Glutamatergic neuron (in vitro differentiated cells): ENCODE data around the gene SEC11C. TPM values are rescaled to one million over a fixed set of nuclear protein-coding genes. Genes with fewer than 3 reads are reported as not detected.

ENCODE experiments used
- DNase-seq: peaks from one replicate; pipeline ENCODE4 v3.0.0; 2022
- H3K27ac Mint-ChIP-seq: one replicate; pipeline ENCODE4 v1.8.0; 2020; ENCODE audit warnings: mild to moderate bottlenecking, mixed read lengths, inconsistent platforms; ENCODE audit not compliant: unreplicated experiment
- H3K27me3 Mint-ChIP-seq: one replicate; pipeline ENCODE4 v1.8.0; 2020; ENCODE audit warnings: mild to moderate bottlenecking, moderate library complexity, mixed read lengths, inconsistent platforms; ENCODE audit not compliant: unreplicated experiment
- H3K36me3 Mint-ChIP-seq: one replicate; pipeline ENCODE4 v1.8.0; 2020; ENCODE audit warnings: mild to moderate bottlenecking, mixed read lengths, inconsistent platforms; ENCODE audit not compliant: unreplicated experiment
- H3K4me1 Mint-ChIP-seq: one replicate; pipeline ENCODE4 v1.8.0; 2020; ENCODE audit warnings: mild to moderate bottlenecking, low read depth, mixed read lengths, inconsistent platforms; ENCODE audit not compliant: unreplicated experiment
- H3K4me3 Mint-ChIP-seq: one replicate; pipeline ENCODE4 v1.8.0; 2020; ENCODE audit warnings: mild to moderate bottlenecking, mixed read lengths, inconsistent platforms; ENCODE audit not compliant: unreplicated experiment
- H3K9me3 Mint-ChIP-seq: one replicate; pipeline ENCODE4 v1.8.0; 2020; ENCODE audit warnings: mild to moderate bottlenecking, moderate library complexity, mixed read lengths, inconsistent platforms; ENCODE audit not compliant: unreplicated experiment
- total RNA-seq: library from RNA; stranded (reverse); fragmentation: NEBNext Ultra II Directional; extraction: Animal tissue kit (Norgen Biotek cat#: 25700); gene quantifications from one replicate; pipeline ENCODE4 v1.2.1, GENCODE V29; 2021; ENCODE audit not compliant: unreplicated experiment
- TF ChIP-seq, protein P1 (sequence below): fragments of 200-600 bp; sonication (generic); IDR thresholded peaks from one replicate; pipeline ENCODE4 v1.5.0; 2021; ENCODE audit not compliant: partially characterized antibody, unreplicated experiment

SEC11C gene
- total RNA-seq, 1 donor from 2014 or later = 77.7 TPM

- Mint-ChIP-seq H3K27me3 (peaks cover 6% of the 10 kb centered on the region), H3K27ac (no peak overlapping the region), H3K36me3 (no peaks in the 10 kb centered on the region), H3K4me1 (no peaks in the 10 kb centered on the region), H3K9me3 (no peaks in the 10 kb centered on the region), H3K4me3 (no peak overlapping the region)
- DNase-seq = no peak
- TF ChIP-seq, protein P1, sequence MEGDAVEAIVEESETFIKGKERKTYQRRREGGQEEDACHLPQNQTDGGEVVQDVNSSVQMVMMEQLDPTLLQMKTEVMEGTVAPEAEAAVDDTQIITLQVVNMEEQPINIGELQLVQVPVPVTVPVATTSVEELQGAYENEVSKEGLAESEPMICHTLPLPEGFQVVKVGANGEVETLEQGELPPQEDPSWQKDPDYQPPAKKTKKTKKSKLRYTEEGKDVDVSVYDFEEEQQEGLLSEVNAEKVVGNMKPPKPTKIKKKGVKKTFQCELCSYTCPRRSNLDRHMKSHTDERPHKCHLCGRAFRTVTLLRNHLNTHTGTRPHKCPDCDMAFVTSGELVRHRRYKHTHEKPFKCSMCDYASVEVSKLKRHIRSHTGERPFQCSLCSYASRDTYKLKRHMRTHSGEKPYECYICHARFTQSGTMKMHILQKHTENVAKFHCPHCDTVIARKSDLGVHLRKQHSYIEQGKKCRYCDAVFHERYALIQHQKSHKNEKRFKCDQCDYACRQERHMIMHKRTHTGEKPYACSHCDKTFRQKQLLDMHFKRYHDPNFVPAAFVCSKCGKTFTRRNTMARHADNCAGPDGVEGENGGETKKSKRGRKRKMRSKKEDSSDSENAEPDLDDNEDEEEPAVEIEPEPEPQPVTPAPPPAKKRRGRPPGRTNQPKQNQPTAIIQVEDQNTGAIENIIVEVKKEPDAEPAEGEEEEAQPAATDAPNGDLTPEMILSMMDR = no peak
These were observed 61.1 kb downstream of the SEC11C start for GRCh38 chr18:59200787-59201186.

GRCh38 chr18:59202258-59202820 lies 62.7 kb downstream of the SEC11C start:
- Mint-ChIP-seq H3K27me3 (peaks cover 5% of the 10 kb centered on the region), H3K9me3 (peaks cover 2% of the 10 kb centered on the region), H3K4me3 (no peak overlapping the region), H3K27ac (no peak overlapping the region), H3K4me1 (no peaks in the 10 kb centered on the region), H3K36me3 (no peaks in the 10 kb centered on the region)
- DNase-seq = no peak
- TF ChIP-seq, protein P1 = no peak

GRCh38 chr18:59207506-59207905 lies 67.8 kb downstream of the SEC11C start:
- Mint-ChIP-seq H3K27ac (no peak overlapping the region), H3K4me3 (no peak overlapping the region), H3K36me3 (no peaks in the 10 kb centered on the region), H3K27me3 (no peaks in the 10 kb centered on the region), H3K4me1 (peaks cover 4% of the 10 kb centered on the region), H3K9me3 (peaks cover 2% of the 10 kb centered on the region)
- no peak for DNase-seq
- TF ChIP-seq, protein P1 = no peak

Other genes starting within 250 kb of the SEC11C start
- gene GRP, start 80.3 kb downstream of the SEC11C start, total RNA-seq = not detected
- not detected for gene RAX, start 133.6 kb downstream of the SEC11C start, total RNA-seq
- gene CPLX4, start 178.8 kb downstream of the SEC11C start, total RNA-seq = not detected
- gene LMAN1, start 219.4 kb downstream of the SEC11C start, total RNA-seq = 52.3 TPM